GM12878 (cell line): Measurements from ENCODE around the gene SLC2A4RG. TPM values are rescaled to one million over a fixed set of nuclear protein-coding genes. Genes with fewer than 3 reads are reported as not detected.

Experiments
- ATAC-seq: fragments of 200-7000 bp; cut with Tn5 transposase; 3 replicates; pipeline ENCODE4 v1.9.1; 2020; ENCODE audit warnings: mild to moderate bottlenecking, moderate library complexity
- BruUV-seq: library from RNA; stranded (reverse); fragments of 400-500 nt; replicated peaks from 2 replicates; lab custom pipeline; 2021; lab: Mats Ljungman, UMichigan
- CTCF ChIA-PET: fragments of 300-600 bp; sonication (Branson Sonifier 250); formaldehyde crosslinking; extraction: SDS; loops from one replicate; lab custom pipeline; 2021; ENCODE audit warnings: inconsistent platforms; lab: Yijun Ruan, JAX
- POLR2A ChIA-PET: fragments of 350-600 bp; formaldehyde crosslinking; extraction: SDS; loops from one replicate; lab custom pipeline; 2021; ENCODE audit warnings: inconsistent platforms; lab: Charles Lee
- RAD21 ChIA-PET: fragments of 300-600 bp; sonication (Branson Sonifier 250); formaldehyde crosslinking; loops from one replicate; lab custom pipeline; 2023; ENCODE audit warnings: antibody characterized with exemption; ENCODE audit not compliant: unreplicated experiment; lab: Charles Lee
- SMC1A ChIA-PET: fragments of 300-600 bp; sonication (Branson Sonifier 250); formaldehyde crosslinking; loops from one replicate; lab custom pipeline; 2023; ENCODE audit not compliant: unreplicated experiment, uncharacterized antibody; lab: Charles Lee
- DNase-seq: peaks from one replicate; pipeline ENCODE4 v3.0.0-alpha.2; 2011; ENCODE audit warnings: low read depth, low spot score
- FAIRE-seq: peaks from 3 replicates; lab custom pipeline; 2011; peaks lifted over from hg19 to GRCh38; lab: Jason Lieb, UNC
- H2AFZ ChIP-seq: 2 replicates; pipeline ENCODE4 v1.6.0; 2011; ENCODE audit warnings: low read depth, low read length, control low read depth; ENCODE audit not compliant: control insufficient read depth
- H3K27ac ChIP-seq: 2 replicates; pipeline ENCODE4 v1.5.1; 2011; ENCODE audit warnings: control low read depth; ENCODE audit not compliant: control insufficient read depth, insufficient read depth
- H3K27me3 ChIP-seq, 2 experiments: replicated peaks in 1 of 2; 2 replicates each; pipeline versions ENCODE4 v1.6.0 to v1.6.1; 2011; ENCODE audit warnings: low read length in 1 of 2; ENCODE audit not compliant: control insufficient read depth in 2 of 2, insufficient read depth in 2 of 2
- H3K36me3 ChIP-seq, 2 experiments: 2 replicates each; pipeline ENCODE4 v1.5.1; 2011; ENCODE audit warnings: low read length in 1 of 2; ENCODE audit not compliant: control insufficient read depth in 2 of 2, insufficient read depth in 2 of 2
- H3K4me1 ChIP-seq: 2 replicates; pipeline ENCODE4 v1.6.1; 2011; ENCODE audit warnings: mild to moderate bottlenecking, low read length, moderate library complexity, mixed read lengths; ENCODE audit not compliant: control insufficient read depth, insufficient read depth
- H3K4me2 ChIP-seq: 2 replicates; pipeline ENCODE4 v1.6.0; 2011; ENCODE audit warnings: control low read depth; ENCODE audit not compliant: control insufficient read depth, insufficient read depth
- H3K4me3 ChIP-seq: fragments of 200-600 bp; sonication (generic); 2 replicates; pipeline ENCODE4 v1.5.1; 2016
- H3K79me2 ChIP-seq: 2 replicates; pipeline ENCODE4 v1.6.0; 2011; ENCODE audit warnings: low read length; ENCODE audit not compliant: control insufficient read depth, insufficient read depth
- H3K9ac ChIP-seq: 2 replicates; pipeline ENCODE4 v1.8.0; 2011; ENCODE audit warnings: low read length, control low read depth, mixed read lengths; ENCODE audit not compliant: control insufficient read depth, insufficient read depth
- H3K9me3 ChIP-seq: replicated peaks from 3 replicates; pipeline ENCODE4 v1.5.1; 2011; ENCODE audit warnings: mild to moderate bottlenecking, low read length; ENCODE audit not compliant: control insufficient read depth, insufficient read depth
- H4K20me1 ChIP-seq: 2 replicates; pipeline ENCODE4 v1.6.0; 2011; ENCODE audit not compliant: control insufficient read depth, insufficient read depth
- CREB1 ChIP-seq: IDR thresholded peaks from 2 replicates; pipeline ENCODE4 v1.6.1; 2012; ENCODE audit warnings: low read depth, mild to moderate bottlenecking, inconsistent platforms
- GABPA ChIP-seq: IDR thresholded peaks from 2 replicates; pipeline ENCODE4 v1.6.1; 2014; ENCODE audit warnings: antibody characterized with exemption, low read depth, mild to moderate bottlenecking, inconsistent platforms
- KAT2A ChIP-seq: conservative IDR thresholded peaks from 2 replicates; pipeline ENCODE4 v1.6.1; 2011; ENCODE audit warnings: low read depth, low read length; ENCODE audit not compliant: control insufficient read depth
- NFYA ChIP-seq: IDR thresholded peaks from 2 replicates; pipeline ENCODE4 v1.6.1; 2011; ENCODE audit warnings: low read depth, mild to moderate bottlenecking, low read length, improper control_type of control experiment, borderline replicate concordance
- RUNX3 ChIP-seq: IDR thresholded peaks from 2 replicates; pipeline ENCODE4 v1.6.1; 2012; ENCODE audit warnings: low read length, inconsistent platforms
- SIX5 ChIP-seq: IDR thresholded peaks from 2 replicates; pipeline ENCODE4 v1.6.1; 2011; ENCODE audit warnings: mild to moderate bottlenecking, low read depth, low read length, moderate library complexity; ENCODE audit not compliant: severe bottlenecking
- TCF12 ChIP-seq: IDR thresholded peaks from 2 replicates; pipeline ENCODE4 v1.6.1; 2011; ENCODE audit warnings: low read depth, mild to moderate bottlenecking, low read length
- WGBS: methylation state at CpG from one replicate; pipeline ENCODE4 v1.1.6; 2016; ENCODE audit warnings: low lambda C conversion rate; ENCODE audit not compliant: insufficient replicate concordance, insufficient coverage; ENCODE audit errors: missing lambda C conversion rate; 5-methylcytosine and 5-hydroxymethylcytosine counted together
- in situ Hi-C: fragments of 300-500 bp; cut with MboI; formaldehyde crosslinking; loops from 9 replicates; pipeline ENCODE4 v1.14.3; 2018; ENCODE audit warnings: mixed read lengths
- intact Hi-C: fragments of 100-400 bp; cut with micrococcal nuclease; formaldehyde crosslinking; loops from one replicate; pipeline ENCODE4 v1.14.2; 2022; ENCODE audit not compliant: unreplicated experiment
- polyA plus RNA-seq, 11 experiments: library from polyadenylated mRNA; depleted of rRNA in 4 of 11; unstranded in 6 of 11; stranded (reverse) in 5 of 11; fragments of >200 nt; fragmentation: Nextera tagmentation in 4 of 11; fragmentation: Illumina TruSeq in 1 of 11; extraction: Ambion mirVana in 4 of 11; extraction: Trizol in 1 of 11; gene quantifications; 1 replicate in 1 of 11; 2 replicates in 10 of 11; pipeline versions ENCODE4 v1.2.1 to v1.2.3, GENCODE V29; 2011 to 2016; ENCODE audit warnings: inconsistent platforms in 2 of 11, missing spikeins in 2 of 11, low read depth in 1 of 11
- total RNA-seq, 4 experiments: library from RNA; depleted of rRNA in 3 of 4; stranded (reverse); fragments of >200 nt in 3 of 4; fragmentation: Illumina TruSeq in 1 of 4; extraction: Trizol in 1 of 4; gene quantifications; 2 replicates each; pipeline versions ENCODE4 v1.2.1 to v1.2.3, GENCODE V29; 2013 to 2021
- TF ChIP-seq, protein P1 (sequence below): fragments of 450-650 bp; IDR thresholded peaks from 2 replicates; pipeline ENCODE4 v1.6.1; 2017; ENCODE audit warnings: mild to moderate bottlenecking, low read depth, inconsistent platforms; ENCODE audit not compliant: poor library complexity, severe bottlenecking
- TF ChIP-seq, protein P2 (sequence below): IDR thresholded peaks from 2 replicates; pipeline ENCODE4 v1.6.1; 2011; ENCODE audit warnings: low read depth, low read length, improper control_type of control experiment, borderline replicate concordance
- TF ChIP-seq, protein P3 (sequence below): fragments of 450-650 bp; IDR thresholded peaks from 2 replicates; pipeline ENCODE4 v1.6.1; 2016; ENCODE audit warnings: mild to moderate bottlenecking

SLC2A4RG gene
- total and polyA plus RNA-seq, 10 of the 15 experiments (the other 5 are each of a cell fraction or from before 2014, with no cell fraction given): 0.34 to 65.9 (median 13.3) TPM

DNA sequence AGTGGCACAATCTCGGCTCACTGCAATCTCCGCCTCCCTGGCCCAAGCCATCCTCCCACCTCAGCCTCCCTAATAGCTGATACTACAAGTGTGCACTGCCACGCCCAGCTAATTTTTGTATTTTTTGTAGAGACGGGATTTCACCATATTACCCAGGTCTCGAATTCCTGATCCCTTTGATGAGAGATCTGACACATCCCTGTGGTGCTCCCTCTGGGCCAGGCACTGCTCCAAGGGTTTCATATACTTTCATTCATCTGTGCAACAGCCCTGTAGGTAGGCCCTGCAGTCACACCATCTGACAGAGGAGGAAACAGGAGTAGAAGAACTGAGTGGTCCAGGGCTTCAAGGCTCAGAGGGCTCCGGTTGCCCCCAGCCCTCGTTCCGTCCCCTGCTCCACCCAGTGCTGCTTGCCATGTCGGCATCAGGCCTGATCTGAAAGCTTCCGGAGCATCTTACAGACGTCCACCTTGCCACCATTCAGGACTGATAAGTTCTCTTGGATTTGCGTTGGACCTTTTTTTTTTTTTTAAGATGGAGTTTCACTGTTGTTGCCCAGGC lies 28.4 kb upstream of the SLC2A4RG start:
- no TSS peak for BruUV-seq

More for the DNA sequence above, 28.4 kb upstream of the SLC2A4RG start:
- Histone ChIP-seq H3K79me2 (peaks cover 53% of the 10 kb centered on the region), H3K4me2 (no peak overlapping the region), H3K9me3 (peaks cover 23% of the 10 kb centered on the region; the same call in 2 of the 3 replicates), H3K27ac (no peak overlapping the region), H3K36me3 (peaks cover 0 to 28% of the 10 kb centered on the region in 2 experiments), H3K9ac (no peak overlapping the region), H3K4me1 (peaks cover 12% of the 10 kb centered on the region), H3K27me3 (no peaks in the 10 kb centered on the region), H4K20me1 (no peaks in the 10 kb centered on the region), H3K4me3 (no peak overlapping the region), H2AFZ (no peak overlapping the region)
- TF ChIP-seq, protein P1, sequence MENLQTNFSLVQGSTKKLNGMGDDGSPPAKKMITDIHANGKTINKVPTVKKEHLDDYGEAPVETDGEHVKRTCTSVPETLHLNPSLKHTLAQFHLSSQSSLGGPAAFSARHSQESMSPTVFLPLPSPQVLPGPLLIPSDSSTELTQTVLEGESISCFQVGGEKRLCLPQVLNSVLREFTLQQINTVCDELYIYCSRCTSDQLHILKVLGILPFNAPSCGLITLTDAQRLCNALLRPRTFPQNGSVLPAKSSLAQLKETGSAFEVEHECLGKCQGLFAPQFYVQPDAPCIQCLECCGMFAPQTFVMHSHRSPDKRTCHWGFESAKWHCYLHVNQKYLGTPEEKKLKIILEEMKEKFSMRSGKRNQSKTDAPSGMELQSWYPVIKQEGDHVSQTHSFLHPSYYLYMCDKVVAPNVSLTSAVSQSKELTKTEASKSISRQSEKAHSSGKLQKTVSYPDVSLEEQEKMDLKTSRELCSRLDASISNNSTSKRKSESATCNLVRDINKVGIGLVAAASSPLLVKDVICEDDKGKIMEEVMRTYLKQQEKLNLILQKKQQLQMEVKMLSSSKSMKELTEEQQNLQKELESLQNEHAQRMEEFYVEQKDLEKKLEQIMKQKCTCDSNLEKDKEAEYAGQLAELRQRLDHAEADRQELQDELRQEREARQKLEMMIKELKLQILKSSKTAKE: no peak
- TF ChIP-seq CREB1 (no peak), NFYA (no peak), RUNX3 (no peak), SIX5 (no peak), GABPA (no peak), TCF12 (no peak), KAT2A (no peak)
- TF ChIP-seq, protein P2, sequence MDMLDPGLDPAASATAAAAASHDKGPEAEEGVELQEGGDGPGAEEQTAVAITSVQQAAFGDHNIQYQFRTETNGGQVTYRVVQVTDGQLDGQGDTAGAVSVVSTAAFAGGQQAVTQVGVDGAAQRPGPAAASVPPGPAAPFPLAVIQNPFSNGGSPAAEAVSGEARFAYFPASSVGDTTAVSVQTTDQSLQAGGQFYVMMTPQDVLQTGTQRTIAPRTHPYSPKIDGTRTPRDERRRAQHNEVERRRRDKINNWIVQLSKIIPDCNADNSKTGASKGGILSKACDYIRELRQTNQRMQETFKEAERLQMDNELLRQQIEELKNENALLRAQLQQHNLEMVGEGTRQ: no peak
- TF ChIP-seq, protein P3, sequence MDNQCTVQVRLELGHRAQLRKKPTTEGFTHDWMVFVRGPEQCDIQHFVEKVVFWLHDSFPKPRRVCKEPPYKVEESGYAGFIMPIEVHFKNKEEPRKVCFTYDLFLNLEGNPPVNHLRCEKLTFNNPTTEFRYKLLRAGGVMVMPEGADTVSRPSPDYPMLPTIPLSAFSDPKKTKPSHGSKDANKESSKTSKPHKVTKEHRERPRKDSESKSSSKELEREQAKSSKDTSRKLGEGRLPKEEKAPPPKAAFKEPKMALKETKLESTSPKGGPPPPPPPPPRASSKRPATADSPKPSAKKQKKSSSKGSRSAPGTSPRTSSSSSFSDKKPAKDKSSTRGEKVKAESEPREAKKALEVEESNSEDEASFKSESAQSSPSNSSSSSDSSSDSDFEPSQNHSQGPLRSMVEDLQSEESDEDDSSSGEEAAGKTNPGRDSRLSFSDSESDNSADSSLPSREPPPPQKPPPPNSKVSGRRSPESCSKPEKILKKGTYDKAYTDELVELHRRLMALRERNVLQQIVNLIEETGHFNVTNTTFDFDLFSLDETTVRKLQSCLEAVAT: no peak
- ATAC-seq (no peak), DNase-seq (no peak), FAIRE-seq (no peak)
- SMC1A ChIA-PET: no interaction called here
- WGBS: 89% methylated on average over 12 of the region's 12 CpGs
- in situ Hi-C loops: no loop called here
- POLR2A ChIA-PET: interaction anchor here (0.7 to 1.0 kb wide), 3 partner anchors 11 to 116 kb away, joined by 3 to 4 read pairs (median 3); partner anchors contain the start of gene LIME1
- intact Hi-C loops: no loop called here
- RAD21 ChIA-PET: interaction anchor here (1.3 to 1.6 kb wide), 2 partner anchors 25 to 73 kb away, joined by 3 to 4 read pairs; partner anchors contain the start of gene LIME1
- CTCF ChIA-PET: interaction anchor here (1.0 to 1.2 kb wide), 2 partner anchors 17 to 262 kb away, joined by 3 to 7 read pairs; no protein-coding TSS in a partner anchor
